ENCODE data around the gene SIGLEC15. TPM values are rescaled to one million over a fixed set of nuclear protein-coding genes. Genes with fewer than 3 reads are reported as not detected.

The SIGLEC15 gene
- total RNA-seq, 1 donor from 2014 or later: 2.7 TPM

- Mint-ChIP-seq H3K4me1 (ENCODE audit: unreplicated experiment) (no peaks in the 10 kb centered on the region), H3K4me3 (ENCODE audit: unreplicated experiment) (no peak overlapping the region), H3K27me3 (ENCODE audit: unreplicated experiment) (no peaks in the 10 kb centered on the region), H3K27ac (ENCODE audit: unreplicated experiment) (no peak overlapping the region), H3K9me3 (ENCODE audit: unreplicated experiment) (no peaks in the 10 kb centered on the region), H3K36me3 (ENCODE audit: low read depth, unreplicated experiment) (no peaks in the 10 kb centered on the region)
- no peak for DNase-seq (ENCODE audit: low spot score)
- TF ChIP-seq CTCF (IDR thresholded peaks at IDR 0.05; ENCODE audit: unreplicated experiment): no peak
Measured at GRCh38 chr18:45792506-45793263, 32.8 kb upstream of the SIGLEC15 start.

GRCh38 chr18:45793264-45793965 lies 32.1 kb upstream of the SIGLEC15 start:
- H3K9me3 Mint-ChIP-seq (ENCODE audit: unreplicated experiment): peaks cover under 1% of the 10 kb centered on the region
- TF ChIP-seq CTCF (IDR thresholded peaks at IDR 0.05; ENCODE audit: unreplicated experiment): no peak
- H3K4me3 Mint-ChIP-seq (ENCODE audit: unreplicated experiment): no peak overlapping the region
- H3K4me1 Mint-ChIP-seq (ENCODE audit: unreplicated experiment): no peaks in the 10 kb centered on the region
- H3K36me3 Mint-ChIP-seq (ENCODE audit: low read depth, unreplicated experiment): peaks cover under 1% of the 10 kb centered on the region
- DNase-seq (ENCODE audit: low spot score): no peak
- no peaks in the 10 kb centered on the region for H3K27me3 Mint-ChIP-seq (ENCODE audit: unreplicated experiment)
- no peak overlapping the region for H3K27ac Mint-ChIP-seq (ENCODE audit: unreplicated experiment)

GRCh38 chr18:45801416-45802004 lies 24.0 kb upstream of the SIGLEC15 start:
- Mint-ChIP-seq H3K36me3 (ENCODE audit: low read depth, unreplicated experiment) (peaks cover 27% of the 10 kb centered on the region), H3K9me3 (ENCODE audit: unreplicated experiment) (peaks cover 24% of the 10 kb centered on the region), H3K4me3 (ENCODE audit: unreplicated experiment) (no peak overlapping the region), H3K27ac (ENCODE audit: unreplicated experiment) (no peak overlapping the region), H3K4me1 (ENCODE audit: unreplicated experiment) (peaks cover 7% of the 10 kb centered on the region), H3K27me3 (ENCODE audit: unreplicated experiment) (peaks cover 4% of the 10 kb centered on the region)
- no peak for DNase-seq (ENCODE audit: low spot score)
- no peak for TF ChIP-seq CTCF (IDR thresholded peaks at IDR 0.05; ENCODE audit: unreplicated experiment)

GRCh38 chr18:45802814-45803492 lies 22.5 kb upstream of the SIGLEC15 start:
- H3K27ac Mint-ChIP-seq (ENCODE audit: unreplicated experiment): no peak overlapping the region
- H3K4me3 Mint-ChIP-seq (ENCODE audit: unreplicated experiment): peak overlapping the region; percentile 32
- peaks cover 4% of the 10 kb centered on the region for H3K27me3 Mint-ChIP-seq (ENCODE audit: unreplicated experiment)
- peaks cover 24% of the 10 kb centered on the region for H3K9me3 Mint-ChIP-seq (ENCODE audit: unreplicated experiment)
- peaks cover 27% of the 10 kb centered on the region for H3K36me3 Mint-ChIP-seq (ENCODE audit: low read depth, unreplicated experiment)
- no peak for DNase-seq (ENCODE audit: low spot score)
- no peak for TF ChIP-seq CTCF (IDR thresholded peaks at IDR 0.05; ENCODE audit: unreplicated experiment)
- peaks cover 10% of the 10 kb centered on the region for H3K4me1 Mint-ChIP-seq (ENCODE audit: unreplicated experiment)
